ENCODE measurements around the gene SMR3B. TPM values are rescaled to one million over a fixed set of nuclear protein-coding genes. Genes with fewer than 3 reads are reported as not detected.

The SMR3B gene
- total RNA-seq, 1 experiment from 2014 or later, result not detected

DNA sequence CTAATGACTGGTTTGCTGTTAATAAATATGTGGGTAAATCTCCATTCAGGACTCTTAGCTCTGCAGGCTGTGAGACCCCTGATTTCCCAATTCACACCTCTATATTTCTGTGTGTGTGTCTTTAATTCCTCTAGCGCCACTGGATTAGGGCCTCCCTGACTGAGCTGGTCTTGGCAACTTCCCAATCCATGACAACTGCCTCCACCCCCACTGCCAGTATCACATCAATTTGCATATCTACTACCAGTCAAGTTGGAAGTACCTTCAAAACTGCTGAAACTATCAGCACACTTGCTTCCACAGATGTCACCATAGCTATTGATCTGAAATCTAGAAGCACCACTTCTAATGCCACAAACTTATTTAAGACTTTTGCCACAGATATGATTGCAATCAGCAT lies 42.4 kb downstream of the SMR3B start:
- Histone ChIP-seq H3K56ac (ENCODE audit: insufficient read length, low read depth, low read length) (no peak overlapping the region), H4K91ac (ENCODE audit: insufficient read length, low read depth, low read length) (no peak overlapping the region), H3K4ac (ENCODE audit: low read depth, low read length) (no peak overlapping the region), H4K8ac (replicated peaks; ENCODE audit: insufficient read length, low read depth, low read length) (no peak overlapping the region), H2BK120ac (ENCODE audit: low read depth, low read length, poor library complexity, severe bottlenecking) (no peak overlapping the region), H3K23me2 (ENCODE audit: insufficient read length, low read depth, low read length, poor library complexity, severe bottlenecking) (no peaks in the 10 kb centered on the region), H3K4me2 (ENCODE audit: insufficient read depth, insufficient read length, low read length) (no peak overlapping the region), H3K9ac (ENCODE audit: extremely low read depth, insufficient read length, low read length) (no peak overlapping the region), H3K4me1 (ENCODE audit: insufficient read depth, low read length) (no peaks in the 10 kb centered on the region), H3K27me3 (ENCODE audit: insufficient read depth, low read length) (no peaks in the 10 kb centered on the region), H3K9me3 (ENCODE audit: control insufficient read depth, low read depth, low read length) (no peaks in the 10 kb centered on the region), H2BK15ac (ENCODE audit: low read depth, low read length) (no peak overlapping the region), H3K79me1 (ENCODE audit: insufficient read depth, low read depth, low read length, poor library complexity, severe bottlenecking) (no peaks in the 10 kb centered on the region), H3K79me2 (ENCODE audit: insufficient read depth, low read length) (no peaks in the 10 kb centered on the region), H4K20me1 (ENCODE audit: control insufficient read depth, insufficient read depth, insufficient read length) (no peaks in the 10 kb centered on the region), H3T11ph (ENCODE audit: low read length) (no peak overlapping the region), H2BK20ac (ENCODE audit: low read depth, low read length, poor library complexity, severe bottlenecking) (no peak overlapping the region), H3K23ac (ENCODE audit: insufficient read length, low read depth, low read length) (no peak overlapping the region), H4K5ac (ENCODE audit: insufficient read length, low read depth, low read length) (no peak overlapping the region), H2AFZ (ENCODE audit: low read length) (no peak overlapping the region), H3K27ac (ENCODE audit: insufficient read length, low read depth, low read length) (no peak overlapping the region), H2BK5ac (ENCODE audit: insufficient read length, low read length) (no peak overlapping the region), H3K14ac (ENCODE audit: insufficient read depth, low read length) (no peak overlapping the region), H2AK5ac (ENCODE audit: insufficient read length, low read length) (no peak overlapping the region), H2BK12ac (ENCODE audit: insufficient read length, low read depth, low read length) (no peak overlapping the region), H3K18ac (ENCODE audit: insufficient read length, low read depth, low read length) (no peak overlapping the region)
- Mint-ChIP-seq H3K36me3 (ENCODE audit: insufficient read depth in 1 of 3, low read depth in 3 of 3) (peaks cover 9 to 15% (median 12%) of the 10 kb centered on the region in 3 experiments; a peak in 6 of 7 replicates), H3K4me3 (no peak overlapping the region), H3K27ac (no peak overlapping the region), H3K4me1 (no peaks in the 10 kb centered on the region), H3K9me3 (peaks cover 26 to 28% of the 10 kb centered on the region in 2 experiments), H3K27me3 (ENCODE audit: low read depth) (peaks cover 2% of the 10 kb centered on the region; the same call in 1 of the 2 replicates)
- DNase-seq, result no peak
- TF ChIP-seq, protein P1, sequence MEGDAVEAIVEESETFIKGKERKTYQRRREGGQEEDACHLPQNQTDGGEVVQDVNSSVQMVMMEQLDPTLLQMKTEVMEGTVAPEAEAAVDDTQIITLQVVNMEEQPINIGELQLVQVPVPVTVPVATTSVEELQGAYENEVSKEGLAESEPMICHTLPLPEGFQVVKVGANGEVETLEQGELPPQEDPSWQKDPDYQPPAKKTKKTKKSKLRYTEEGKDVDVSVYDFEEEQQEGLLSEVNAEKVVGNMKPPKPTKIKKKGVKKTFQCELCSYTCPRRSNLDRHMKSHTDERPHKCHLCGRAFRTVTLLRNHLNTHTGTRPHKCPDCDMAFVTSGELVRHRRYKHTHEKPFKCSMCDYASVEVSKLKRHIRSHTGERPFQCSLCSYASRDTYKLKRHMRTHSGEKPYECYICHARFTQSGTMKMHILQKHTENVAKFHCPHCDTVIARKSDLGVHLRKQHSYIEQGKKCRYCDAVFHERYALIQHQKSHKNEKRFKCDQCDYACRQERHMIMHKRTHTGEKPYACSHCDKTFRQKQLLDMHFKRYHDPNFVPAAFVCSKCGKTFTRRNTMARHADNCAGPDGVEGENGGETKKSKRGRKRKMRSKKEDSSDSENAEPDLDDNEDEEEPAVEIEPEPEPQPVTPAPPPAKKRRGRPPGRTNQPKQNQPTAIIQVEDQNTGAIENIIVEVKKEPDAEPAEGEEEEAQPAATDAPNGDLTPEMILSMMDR (conservative IDR thresholded peaks at IDR 0.05), result no peak
- WGBS (ENCODE audit: extremely low coverage, insufficient read length, low lambda C conversion rate), result no CpG with 5 or more reads among the region's 1 CpG

All from H9 (cell line).